Endothelial cell of umbilical vein (primary cell): ENCODE measurements around the gene ARHGAP9. TPM values are rescaled to one million over a fixed set of nuclear protein-coding genes. Genes with fewer than 3 reads are reported as not detected.

Experiments
- BruUV-seq: library from RNA; stranded (reverse); fragments of 400-500 nt; replicated peaks from 2 replicates; lab custom pipeline; 2021; lab: Mats Ljungman, UMichigan
- CTCF ChIA-PET: fragments of 300-600, 350-600 bp; sonication (Branson Sonifier 250); formaldehyde crosslinking; loops from one replicate; lab custom pipeline; 2021; ENCODE audit warnings: antibody characterized with exemption, inconsistent platforms; lab: Charles Lee
- POLR2A ChIA-PET: fragments of 300-600, 350-600 bp; sonication (Branson Sonifier 250); formaldehyde crosslinking; loops from one replicate; lab custom pipeline; 2021; ENCODE audit warnings: antibody characterized with exemption, inconsistent platforms; lab: Charles Lee
- DNase-seq: peaks from one replicate; pipeline ENCODE4 v3.0.0-alpha.2; 2011; ENCODE audit warnings: low read depth, low spot score
- FAIRE-seq: peaks from 2 replicates; lab custom pipeline; 2011; peaks lifted over from hg19 to GRCh38; lab: Jason Lieb, UNC
- H2AFZ ChIP-seq: 2 replicates; pipeline ENCODE4 v1.6.0; 2012; ENCODE audit warnings: low read depth, low read length, control low read depth, inconsistent platforms
- H3K27ac ChIP-seq: 2 replicates; pipeline ENCODE4 v1.5.1; 2011; ENCODE audit warnings: low read depth, mild to moderate bottlenecking, control low read depth, low read length, moderate library complexity; ENCODE audit not compliant: insufficient read depth
- H3K27me3 ChIP-seq, 2 experiments: 2 replicates each; pipeline versions ENCODE4 v1.6.0 to v1.6.1; 2011; ENCODE audit warnings: low read length in 2 of 2, mixed read lengths in 1 of 2; ENCODE audit not compliant: control insufficient read depth in 2 of 2, insufficient read depth in 2 of 2
- H3K36me3 ChIP-seq, 2 experiments: 2 replicates in 1 of 2; 3 replicates in 1 of 2; pipeline ENCODE4 v1.5.1; 2011; ENCODE audit warnings: low read length in 2 of 2, mild to moderate bottlenecking in 1 of 2, moderate library complexity in 1 of 2; ENCODE audit not compliant: control insufficient read depth in 2 of 2, insufficient read depth in 2 of 2; ENCODE audit errors: extremely low read depth in 1 of 2
- H3K4me1 ChIP-seq: 3 replicates; pipeline ENCODE4 v1.5.1; 2011; ENCODE audit warnings: mild to moderate bottlenecking, low read length; ENCODE audit not compliant: control insufficient read depth, insufficient read depth; ENCODE audit errors: extremely low read depth
- H3K4me2 ChIP-seq: 2 replicates; pipeline ENCODE4 v1.6.1; 2011; ENCODE audit warnings: low read length, control low read depth, mixed read lengths; ENCODE audit not compliant: insufficient read depth
- H3K4me3 ChIP-seq, 3 experiments: fragments of 200-600 bp in 1 of 3; sonication (generic), shearing (Covaris generic) in 1 of 3; replicated peaks in 1 of 3; 2 replicates each; pipeline ENCODE4 v1.5.1; 2011 to 2016; ENCODE audit warnings: control low read depth in 3 of 3, low read length in 3 of 3, mild to moderate bottlenecking in 2 of 3, inconsistent platforms in 1 of 3, low read depth in 1 of 3, moderate library complexity in 1 of 3; ENCODE audit not compliant: insufficient read depth in 1 of 3
- H3K79me2 ChIP-seq: 2 replicates; pipeline ENCODE4 v1.6.0; 2012; ENCODE audit warnings: low read length, inconsistent platforms; ENCODE audit not compliant: control insufficient read depth, insufficient read depth
- H3K9ac ChIP-seq: replicated peaks from 2 replicates; pipeline ENCODE3; 2011; ENCODE audit warnings: low read length, control low read depth; ENCODE audit not compliant: insufficient read depth; ENCODE audit errors: extremely low read depth
- H3K9me1 ChIP-seq: replicated peaks from 3 replicates; pipeline ENCODE4 v1.6.0; 2011; ENCODE audit warnings: mild to moderate bottlenecking, low read length; ENCODE audit not compliant: control insufficient read depth, insufficient read depth; ENCODE audit errors: extremely low read depth
- H3K9me3 ChIP-seq: replicated peaks from 2 replicates; pipeline ENCODE4 v1.5.1; 2012; ENCODE audit warnings: low read length, inconsistent platforms; ENCODE audit not compliant: control insufficient read depth, insufficient read depth
- H4K20me1 ChIP-seq: replicated peaks from 2 replicates; pipeline ENCODE3; 2011; ENCODE audit warnings: mild to moderate bottlenecking, low read length; ENCODE audit not compliant: control insufficient read depth, insufficient read depth; ENCODE audit errors: extremely low read depth
- CTCF ChIP-seq, 2 donors: IDR thresholded peaks; 1 replicate in 1 of 2; 2 replicates in 1 of 2; pipeline ENCODE4 v1.5.1; 2011; ENCODE audit warnings: low read length in 2 of 2, mild to moderate bottlenecking in 2 of 2, moderate library complexity in 2 of 2, control low read depth in 1 of 2, inconsistent platforms in 1 of 2, low read depth in 1 of 2; ENCODE audit not compliant: insufficient read depth in 1 of 2; ENCODE audit errors: extremely low read depth in 1 of 2
- EZH2 ChIP-seq: IDR thresholded peaks from 2 replicates; pipeline ENCODE4 v1.6.1; 2012; ENCODE audit warnings: borderline replicate concordance, low read depth, mild to moderate bottlenecking, moderate library complexity, low read length, inconsistent platforms; ENCODE audit not compliant: severe bottlenecking
- FOS ChIP-seq: IDR thresholded peaks from 2 replicates; pipeline ENCODE4 v1.6.1; 2011; ENCODE audit warnings: mild to moderate bottlenecking, low read length, moderate library complexity, borderline replicate concordance; ENCODE audit not compliant: insufficient read depth
- GATA2 ChIP-seq: IDR thresholded peaks from 2 replicates; pipeline ENCODE4 v1.7.0; 2011; ENCODE audit warnings: low read depth, mild to moderate bottlenecking, moderate library complexity, mixed read lengths, low read length; ENCODE audit not compliant: insufficient read length, insufficient read depth
- JUN ChIP-seq: IDR thresholded peaks from 2 replicates; pipeline ENCODE4 v1.6.1; 2011; ENCODE audit warnings: borderline replicate concordance, low read depth; ENCODE audit not compliant: insufficient read length, insufficient read depth
- MAX ChIP-seq: IDR thresholded peaks from 2 replicates; pipeline ENCODE4 v1.6.1; 2011; ENCODE audit not compliant: insufficient read depth, insufficient read length
- MYC ChIP-seq: IDR thresholded peaks from one replicate; pipeline ENCODE4 v1.6.1; 2011; ENCODE audit warnings: mild to moderate bottlenecking, low read depth, low read length
- POLR2A ChIP-seq: IDR thresholded peaks from 2 replicates; pipeline ENCODE4 v1.6.1; 2012; ENCODE audit warnings: low read depth, mild to moderate bottlenecking, control low read depth, low read length
- POLR2AphosphoS5 ChIP-seq: IDR thresholded peaks from 2 replicates; pipeline ENCODE4 v1.6.1; 2012; ENCODE audit warnings: low read depth, mild to moderate bottlenecking, control low read depth, low read length, moderate library complexity; ENCODE audit not compliant: insufficient read depth
- dilution Hi-C: fragments of 300-500 bp; cut with MboI; formaldehyde crosslinking; loops from one replicate; pipeline ENCODE4 v1.15.0; 2019; ENCODE audit warnings: low sequenced_read_pairs; ENCODE audit not compliant: extremely low pct_ligation_motif_present
- intact Hi-C: fragments of 100-400 bp; cut with micrococcal nuclease; formaldehyde crosslinking; loops from one replicate; pipeline ENCODE4 v1.10.0; 2022
- polyA plus RNA-seq, 4 experiments: library from polyadenylated mRNA; depleted of rRNA in 3 of 4; stranded (reverse) in 3 of 4; unstranded in 1 of 4; fragments of >200 nt; gene quantifications; 2 replicates each; pipeline versions ENCODE4 v1.2.1 to v1.2.3, GENCODE V29; 2011 to 2012; ENCODE audit warnings: missing spikeins in 1 of 4
- total RNA-seq: library from RNA; stranded (reverse); gene quantifications from 2 replicates; pipeline ENCODE4 v1.2.3, GENCODE V29; 2021

The ARHGAP9 gene
- total and polyA plus RNA-seq, 2 donors (not counting 3 experiments of a cell fraction or from before 2014, with no cell fraction given) = 0.25 to 0.38 TPM

GRCh38 chr12:57487055-57487596 is 7.5 kb upstream of the ARHGAP9 start:
- DNase-seq = no peak
- Histone ChIP-seq H3K9me3 (no peaks in the 10 kb centered on the region), H3K79me2 (peaks cover 23% of the 10 kb centered on the region), H3K4me1 (peaks cover 9% of the 10 kb centered on the region), H3K4me3 (no peak overlapping the region), H3K9me1 (no peaks in the 10 kb centered on the region), H4K20me1 (no peaks in the 10 kb centered on the region), H2AFZ (peak overlapping the region; percentile 45), H3K4me2 (no peak overlapping the region), H3K9ac (no peak overlapping the region), H3K27ac (no peak overlapping the region), H3K27me3 (no peaks in the 10 kb centered on the region), H3K36me3 (peaks cover 5 to 13% of the 10 kb centered on the region in 2 experiments)
- BruUV-seq = TSS peak; percentile 48
- no peak for FAIRE-seq
- POLR2A ChIA-PET = interaction anchor here (0.7 kb wide), 1 partner anchor 17 kb away, joined by 8 read pairs; no protein-coding TSS in a partner anchor
- intact Hi-C loops (loop anchor here (5.0 kb wide), 1 partner anchor 35 kb away; the partner anchor contains the start of genes DDIT3 and MBD6), dilution Hi-C loops (no loop called here)
- no peak for TF ChIP-seq FOS
- TF ChIP-seq JUN = no peak
- no peak for TF ChIP-seq EZH2
- TF ChIP-seq MYC = no peak
- CTCF ChIA-PET = interaction anchor here (1.6 kb wide), 1 partner anchor 10 kb away, joined by 5 read pairs; no protein-coding TSS in a partner anchor

GRCh38 chr12:57485695-57486094 is 6.0 kb upstream of the ARHGAP9 start:
- H3K9me3 ChIP-seq = no peaks in the 10 kb centered on the region
- no peak overlapping the region for H3K9ac ChIP-seq
- no peaks in the 10 kb centered on the region for H3K9me1 ChIP-seq
- H3K4me1 ChIP-seq = peaks cover 9% of the 10 kb centered on the region
- no peak overlapping the region for H2AFZ ChIP-seq
- TF ChIP-seq POLR2A (no peak), GATA2 (no peak), MYC (no peak), MAX (no peak), POLR2AphosphoS5 (no peak), JUN (no peak), FOS (no peak), CTCF (IDR thresholded peaks at IDR 0.05; ENCODE audit: extremely low read depth in 1 of 2, insufficient read depth in 1 of 2, low read depth in 1 of 2, low read length in 2 of 2) (no peak), EZH2 (no peak)
- DNase-seq (no peak), FAIRE-seq (no peak)
- POLR2A ChIA-PET = no interaction called here
- dilution Hi-C loops (no loop called here), intact Hi-C loops (loop anchor here (5.0 kb wide), 1 partner anchor 37 kb away; the partner anchor contains the start of genes DDIT3 and MBD6)
- peaks cover 3% of the 10 kb centered on the region in 2 experiments for H3K27me3 ChIP-seq
- no peak overlapping the region for H3K4me3 ChIP-seq
- H4K20me1 ChIP-seq = no peaks in the 10 kb centered on the region
- H3K36me3 ChIP-seq = peaks cover 2 to 11% of the 10 kb centered on the region in 2 experiments
- no peak overlapping the region for H3K27ac ChIP-seq
- BruUV-seq = no TSS peak
- H3K79me2 ChIP-seq = peaks cover 23% of the 10 kb centered on the region
- CTCF ChIA-PET = interaction anchor here (0.6 to 1.3 kb wide), 2 partner anchors 10 to 153 kb away, joined by 3 to 4 read pairs; no protein-coding TSS in a partner anchor
- H3K4me2 ChIP-seq = no peak overlapping the region
